HT1080 (cell line): ENCODE data around the gene DIP2A. TPM values are rescaled to one million over a fixed set of nuclear protein-coding genes. Genes with fewer than 3 reads are reported as not detected.
"Not testable (repeated sequence)": the region's sequence is repeated elsewhere in the genome, so short reads cannot be mapped to it uniquely, and the experiment has no call there.

Experiments used
- DNase-seq: peaks from one replicate; pipeline ENCODE4 v3.0.0-alpha.2; 2015; ENCODE audit warnings: low read depth
- total RNA-seq: library from RNA; depleted of rRNA; stranded (reverse); fragments of >200 nt; shearing (Covaris generic); gene quantifications from 2 replicates; pipeline ENCODE4 v1.2.3, GENCODE V29; 2014

The DIP2A gene
- total RNA-seq, 1 experiment from 2014 or later = 17.7 TPM

- DNase-seq = no peak
These were observed 33.1 kb upstream of the DIP2A start for GRCh38 chr21:46425571-46425970.

GRCh38 chr21:46426313-46427046 lies 32.2 kb upstream of the DIP2A start:
- no peak for DNase-seq

GRCh38 chr21:46427516-46427915 lies 31.2 kb upstream of the DIP2A start:
- no peak for DNase-seq

GRCh38 chr21:46428286-46428685 lies 30.4 kb upstream of the DIP2A start:
- no peak for DNase-seq

- no peak for DNase-seq
These were observed 29.5 kb upstream of the DIP2A start for GRCh38 chr21:46428987-46429710.

- no peak for DNase-seq
These were observed 28.7 kb upstream of the DIP2A start for GRCh38 chr21:46429754-46430681.

- DNase-seq = no peak
These were observed 27.2 kb upstream of the DIP2A start for GRCh38 chr21:46431448-46431847.

GRCh38 chr21:46431884-46432488 lies 26.7 kb upstream of the DIP2A start:
- no peak for DNase-seq

- DNase-seq = not testable (repeated sequence)
These were observed 25.6 kb upstream of the DIP2A start for GRCh38 chr21:46433116-46433515.

- DNase-seq = no peak
These were observed 24.3 kb upstream of the DIP2A start for GRCh38 chr21:46434322-46434958.

- no peak for DNase-seq
These were observed 22.9 kb upstream of the DIP2A start for GRCh38 chr21:46435786-46436227.

GRCh38 chr21:46436621-46437020 lies 22.1 kb upstream of the DIP2A start:
- DNase-seq = no peak

GRCh38 chr21:46437096-46437498 lies 21.6 kb upstream of the DIP2A start:
- no peak for DNase-seq

- DNase-seq = no peak
These were observed 21.2 kb upstream of the DIP2A start for GRCh38 chr21:46437511-46437910.

GRCh38 chr21:46438241-46438640 lies 20.4 kb upstream of the DIP2A start:
- DNase-seq = no peak

- DNase-seq = no peak
These were observed 18.8 kb upstream of the DIP2A start for GRCh38 chr21:46439906-46440305.

- no peak for DNase-seq
These were observed 17.4 kb upstream of the DIP2A start for GRCh38 chr21:46441331-46441730.

GRCh38 chr21:46441961-46442498 lies 16.7 kb upstream of the DIP2A start:
- no peak for DNase-seq

GRCh38 chr21:46442938-46443337 lies 15.8 kb upstream of the DIP2A start:
- no peak for DNase-seq

- DNase-seq = no peak
These were observed 14.8 kb upstream of the DIP2A start for GRCh38 chr21:46443910-46444309.

GRCh38 chr21:46448108-46448507 lies 10.6 kb upstream of the DIP2A start:
- no peak for DNase-seq
